GM12878 (cell line): ENCODE results near the gene CDH4. TPM values are rescaled to one million over a fixed set of nuclear protein-coding genes. Genes with fewer than 3 reads are reported as not detected.

Experiments
- ATAC-seq: fragments of 200-7000 bp; cut with Tn5 transposase; 3 replicates; pipeline ENCODE4 v1.9.1; 2020; ENCODE audit warnings: mild to moderate bottlenecking, moderate library complexity
- BruUV-seq: library from RNA; stranded (reverse); fragments of 400-500 nt; replicated peaks from 2 replicates; lab custom pipeline; 2021; lab: Mats Ljungman, UMichigan
- CTCF ChIA-PET: fragments of 300-600 bp; sonication (Branson Sonifier 250); formaldehyde crosslinking; extraction: SDS; loops from one replicate; lab custom pipeline; 2021; ENCODE audit warnings: inconsistent platforms; lab: Yijun Ruan, JAX
- POLR2A ChIA-PET: fragments of 350-600 bp; formaldehyde crosslinking; extraction: SDS; loops from one replicate; lab custom pipeline; 2021; ENCODE audit warnings: inconsistent platforms; lab: Charles Lee
- RAD21 ChIA-PET: fragments of 300-600 bp; sonication (Branson Sonifier 250); formaldehyde crosslinking; loops from one replicate; lab custom pipeline; 2023; ENCODE audit warnings: antibody characterized with exemption; ENCODE audit not compliant: unreplicated experiment; lab: Charles Lee
- SMC1A ChIA-PET: fragments of 300-600 bp; sonication (Branson Sonifier 250); formaldehyde crosslinking; loops from one replicate; lab custom pipeline; 2023; ENCODE audit not compliant: unreplicated experiment, uncharacterized antibody; lab: Charles Lee
- DNase-seq: peaks from one replicate; pipeline ENCODE4 v3.0.0-alpha.2; 2011; ENCODE audit warnings: low read depth, low spot score
- FAIRE-seq: peaks from 3 replicates; lab custom pipeline; 2011; peaks lifted over from hg19 to GRCh38; lab: Jason Lieb, UNC
- H2AFZ ChIP-seq: 2 replicates; pipeline ENCODE4 v1.6.0; 2011; ENCODE audit warnings: low read depth, low read length, control low read depth; ENCODE audit not compliant: control insufficient read depth
- H3K27ac ChIP-seq: 2 replicates; pipeline ENCODE4 v1.5.1; 2011; ENCODE audit warnings: control low read depth; ENCODE audit not compliant: control insufficient read depth, insufficient read depth
- H3K27me3 ChIP-seq, 2 experiments: replicated peaks in 1 of 2; 2 replicates each; pipeline versions ENCODE4 v1.6.0 to v1.6.1; 2011; ENCODE audit warnings: low read length in 1 of 2; ENCODE audit not compliant: control insufficient read depth in 2 of 2, insufficient read depth in 2 of 2
- H3K36me3 ChIP-seq, 2 experiments: 2 replicates each; pipeline ENCODE4 v1.5.1; 2011; ENCODE audit warnings: low read length in 1 of 2; ENCODE audit not compliant: control insufficient read depth in 2 of 2, insufficient read depth in 2 of 2
- H3K4me1 ChIP-seq: 2 replicates; pipeline ENCODE4 v1.6.1; 2011; ENCODE audit warnings: mild to moderate bottlenecking, low read length, moderate library complexity, mixed read lengths; ENCODE audit not compliant: control insufficient read depth, insufficient read depth
- H3K4me2 ChIP-seq: 2 replicates; pipeline ENCODE4 v1.6.0; 2011; ENCODE audit warnings: control low read depth; ENCODE audit not compliant: control insufficient read depth, insufficient read depth
- H3K4me3 ChIP-seq: fragments of 200-600 bp; sonication (generic); 2 replicates; pipeline ENCODE4 v1.5.1; 2016
- H3K79me2 ChIP-seq: 2 replicates; pipeline ENCODE4 v1.6.0; 2011; ENCODE audit warnings: low read length; ENCODE audit not compliant: control insufficient read depth, insufficient read depth
- H3K9ac ChIP-seq: 2 replicates; pipeline ENCODE4 v1.8.0; 2011; ENCODE audit warnings: low read length, control low read depth, mixed read lengths; ENCODE audit not compliant: control insufficient read depth, insufficient read depth
- H3K9me3 ChIP-seq: replicated peaks from 3 replicates; pipeline ENCODE4 v1.5.1; 2011; ENCODE audit warnings: mild to moderate bottlenecking, low read length; ENCODE audit not compliant: control insufficient read depth, insufficient read depth
- H4K20me1 ChIP-seq: 2 replicates; pipeline ENCODE4 v1.6.0; 2011; ENCODE audit not compliant: control insufficient read depth, insufficient read depth
- BACH1 ChIP-seq: fragments of 450-650 bp; IDR thresholded peaks from 2 replicates; pipeline ENCODE4 v1.6.1; 2017; ENCODE audit warnings: mild to moderate bottlenecking, borderline replicate concordance
- EED ChIP-seq: sonication (generic); IDR thresholded peaks from 2 replicates; pipeline ENCODE4 v1.6.1; 2016; ENCODE audit warnings: antibody characterized with exemption, low read depth
- HCFC1 ChIP-seq: fragments of 150-350 bp; IDR thresholded peaks from 2 replicates; pipeline ENCODE4 v1.6.1; 2014; ENCODE audit warnings: low read length
- JUND ChIP-seq: IDR thresholded peaks from 2 replicates; pipeline ENCODE4 v1.6.1; 2012; ENCODE audit warnings: low read depth, mild to moderate bottlenecking, low read length, improper control_type of control experiment, moderate library complexity
- LARP7 ChIP-seq: fragments of 450-650 bp; IDR thresholded peaks from 2 replicates; pipeline ENCODE4 v1.6.1; 2017; ENCODE audit warnings: mild to moderate bottlenecking
- MTA2 ChIP-seq: fragments of 450-650 bp; IDR thresholded peaks from 2 replicates; pipeline ENCODE4 v1.6.1; 2016; ENCODE audit warnings: low read depth, mild to moderate bottlenecking, moderate library complexity
- RUNX3 ChIP-seq: IDR thresholded peaks from 2 replicates; pipeline ENCODE4 v1.6.1; 2012; ENCODE audit warnings: low read length, inconsistent platforms
- SP1 ChIP-seq: IDR thresholded peaks from one replicate; pipeline ENCODE4 v1.6.1; 2011; ENCODE audit warnings: low read depth, low read length
- USF2 ChIP-seq: IDR thresholded peaks from 2 replicates; pipeline ENCODE4 v1.6.1; 2011; ENCODE audit warnings: low read depth, low read length, improper control_type of control experiment, borderline replicate concordance
- ZNF207 ChIP-seq: fragments of 450-650 bp; IDR thresholded peaks from 2 replicates; pipeline ENCODE4 v1.6.1; 2014; ENCODE audit warnings: antibody characterized with exemption, mild to moderate bottlenecking, borderline replicate concordance
- WGBS: methylation state at CpG from one replicate; pipeline ENCODE4 v1.1.6; 2016; ENCODE audit warnings: low lambda C conversion rate; ENCODE audit not compliant: insufficient replicate concordance, insufficient coverage; ENCODE audit errors: missing lambda C conversion rate; 5-methylcytosine and 5-hydroxymethylcytosine counted together
- in situ Hi-C: fragments of 300-500 bp; cut with MboI; formaldehyde crosslinking; loops from 9 replicates; pipeline ENCODE4 v1.14.3; 2018; ENCODE audit warnings: mixed read lengths
- intact Hi-C: fragments of 100-400 bp; cut with micrococcal nuclease; formaldehyde crosslinking; loops from one replicate; pipeline ENCODE4 v1.14.2; 2022; ENCODE audit not compliant: unreplicated experiment
- polyA plus RNA-seq, 11 experiments: library from polyadenylated mRNA; depleted of rRNA in 4 of 11; unstranded in 6 of 11; stranded (reverse) in 5 of 11; fragments of >200 nt; fragmentation: Nextera tagmentation in 4 of 11; fragmentation: Illumina TruSeq in 1 of 11; extraction: Ambion mirVana in 4 of 11; extraction: Trizol in 1 of 11; gene quantifications; 1 replicate in 1 of 11; 2 replicates in 10 of 11; pipeline versions ENCODE4 v1.2.1 to v1.2.3, GENCODE V29; 2011 to 2016; ENCODE audit warnings: inconsistent platforms in 2 of 11, missing spikeins in 2 of 11, low read depth in 1 of 11
- total RNA-seq, 4 experiments: library from RNA; depleted of rRNA in 3 of 4; stranded (reverse); fragments of >200 nt in 3 of 4; fragmentation: Illumina TruSeq in 1 of 4; extraction: Trizol in 1 of 4; gene quantifications; 2 replicates each; pipeline versions ENCODE4 v1.2.1 to v1.2.3, GENCODE V29; 2013 to 2021
- TF ChIP-seq, protein P1 (sequence below): IDR thresholded peaks from 2 replicates; pipeline ENCODE4 v1.6.1; 2012; ENCODE audit warnings: low read depth, low read length, improper control_type of control experiment

The CDH4 gene
- total and polyA plus RNA-seq, 10 of the 15 experiments (the other 5 are each of a cell fraction or from before 2014, with no cell fraction given), result not detected

GRCh38 chr20:61407561-61407960 is 155.5 kb downstream of the CDH4 start:
- ChIA-PET RAD21 (no interaction called here), SMC1A (no interaction called here), CTCF (no interaction called here), POLR2A (no interaction called here)
- H3K9ac ChIP-seq, result no peak overlapping the region
- H2AFZ ChIP-seq, result no peak overlapping the region
- no peak for ATAC-seq
- H3K4me2 ChIP-seq, result no peak overlapping the region
- 43% methylated on average over 6 of the region's 6 CpGs for WGBS
- H3K4me1 ChIP-seq, result no peaks in the 10 kb centered on the region
- intact Hi-C loops, result no loop called here
- no peaks in the 10 kb centered on the region; the same call in 2 of the 3 replicates for H3K9me3 ChIP-seq
- in situ Hi-C loops, result no loop called here
- no peaks in the 10 kb centered on the region for H3K36me3 ChIP-seq
- H3K27ac ChIP-seq, result no peak overlapping the region
- H3K79me2 ChIP-seq, result no peaks in the 10 kb centered on the region
- H4K20me1 ChIP-seq, result no peaks in the 10 kb centered on the region
- H3K27me3 ChIP-seq, result no peaks in the 10 kb centered on the region
- TF ChIP-seq JUND (no peak), HCFC1 (no peak), EED (no peak), RUNX3 (no peak), MTA2 (no peak), LARP7 (no peak)
- BruUV-seq, result no TSS peak
- DNase-seq, result no peak
- no peak for FAIRE-seq
- H3K4me3 ChIP-seq, result no peak overlapping the region

GRCh38 chr20:61408951-61409740 is 157.1 kb downstream of the CDH4 start:
- Histone ChIP-seq H3K36me3 (no peaks in the 10 kb centered on the region), H2AFZ (no peak overlapping the region), H3K4me1 (no peaks in the 10 kb centered on the region), H3K79me2 (no peaks in the 10 kb centered on the region), H3K9ac (no peak overlapping the region), H3K27ac (no peak overlapping the region)
- WGBS, result 53% methylated on average over 20 of the region's 20 CpGs
- CTCF ChIA-PET, result no interaction called here
- FAIRE-seq (no peak), ATAC-seq (no peak), DNase-seq (no peak)
- in situ Hi-C loops, result no loop called here
- RAD21 ChIA-PET, result no interaction called here
- POLR2A ChIA-PET, result no interaction called here
- SMC1A ChIA-PET, result no interaction called here
- TF ChIP-seq USF2 (no peak), BACH1 (no peak), SP1 (no peak), ZNF207 (no peak)
- TF ChIP-seq, protein P1, sequence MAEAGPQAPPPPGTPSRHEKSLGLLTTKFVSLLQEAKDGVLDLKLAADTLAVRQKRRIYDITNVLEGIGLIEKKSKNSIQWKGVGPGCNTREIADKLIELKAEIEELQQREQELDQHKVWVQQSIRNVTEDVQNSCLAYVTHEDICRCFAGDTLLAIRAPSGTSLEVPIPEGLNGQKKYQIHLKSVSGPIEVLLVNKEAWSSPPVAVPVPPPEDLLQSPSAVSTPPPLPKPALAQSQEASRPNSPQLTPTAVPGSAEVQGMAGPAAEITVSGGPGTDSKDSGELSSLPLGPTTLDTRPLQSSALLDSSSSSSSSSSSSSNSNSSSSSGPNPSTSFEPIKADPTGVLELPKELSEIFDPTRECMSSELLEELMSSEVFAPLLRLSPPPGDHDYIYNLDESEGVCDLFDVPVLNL, result no peak
- TF ChIP-seq, all 136 proteins: peak for 0
- no peaks in the 10 kb centered on the region for H3K27me3 ChIP-seq
- H4K20me1 ChIP-seq, result no peaks in the 10 kb centered on the region
- no TSS peak for BruUV-seq
- no peak overlapping the region for H3K4me3 ChIP-seq
- H3K9me3 ChIP-seq, result no peaks in the 10 kb centered on the region; the same call in 2 of the 3 replicates
- intact Hi-C loops, result no loop called here
- H3K4me2 ChIP-seq, result no peak overlapping the region
